H1 (cell line): ENCODE results near the gene UROS.

Experiments
- ASH2L ChIP-seq: fragments of 200-600, 300-600 bp; sonication (generic); IDR thresholded peaks from one replicate; pipeline ENCODE4 v1.7.1; 2017; ENCODE audit warnings: low read length
- BRCA1 ChIP-seq: IDR thresholded peaks from 2 replicates; pipeline ENCODE4 v1.6.1; 2012; ENCODE audit warnings: low read depth, low read length, improper control_type of control experiment
- CBX8 ChIP-seq: fragments of 300-800, 300-1000 bp; sonication (generic); IDR thresholded peaks from 2 replicates; pipeline ENCODE4 v1.7.1; 2016; ENCODE audit warnings: low read depth, low read length, borderline replicate concordance
- CEBPB ChIP-seq: IDR thresholded peaks from 2 replicates; pipeline ENCODE4 v1.6.1; 2012; ENCODE audit warnings: low read depth, low read length
- CTCF ChIP-seq, 3 experiments: IDR thresholded peaks; 1 replicate in 2 of 3; 2 replicates in 1 of 3; pipeline versions ENCODE4 v1.5.1 to v1.6.1; 2011; ENCODE audit warnings: low read length in 3 of 3, mild to moderate bottlenecking in 3 of 3, inconsistent platforms in 2 of 3, low read depth in 1 of 3, moderate library complexity in 1 of 3; ENCODE audit not compliant: insufficient read depth in 1 of 3; ENCODE audit errors: control extremely low read depth in 1 of 3
- EZH2 ChIP-seq: fragments of 200-600 bp; sonication (generic); IDR thresholded peaks from 2 replicates; pipeline ENCODE4 v1.7.1; 2012; ENCODE audit warnings: low read depth, mild to moderate bottlenecking, moderate library complexity, low read length, inconsistent platforms; ENCODE audit not compliant: severe bottlenecking
- JUN ChIP-seq: IDR thresholded peaks from 2 replicates; pipeline ENCODE4 v1.6.1; 2011; ENCODE audit warnings: low read depth, mild to moderate bottlenecking, improper control_type of control experiment, low read length
- NANOG ChIP-seq: IDR thresholded peaks from 2 replicates; pipeline ENCODE4 v1.6.1; 2011; ENCODE audit warnings: low read length, low read depth, mild to moderate bottlenecking, inconsistent platforms; ENCODE audit not compliant: insufficient read depth, poor library complexity, severe bottlenecking
- POLR2A ChIP-seq, 2 experiments: IDR thresholded peaks; 1 replicate in 1 of 2; 2 replicates in 1 of 2; pipeline ENCODE4 v1.6.1; 2011; ENCODE audit warnings: low read depth in 2 of 2, low read length in 2 of 2, mild to moderate bottlenecking in 2 of 2; ENCODE audit errors: control extremely low read depth in 1 of 2
- POLR2AphosphoS5 ChIP-seq: IDR thresholded peaks from 2 replicates; pipeline ENCODE4 v1.6.1; 2011; ENCODE audit warnings: low read depth, low read length
- RAD21 ChIP-seq, 2 experiments: IDR thresholded peaks in 1 of 2; conservative IDR thresholded peaks in 1 of 2; 2 replicates each; pipeline ENCODE4 v1.6.1; 2011; ENCODE audit warnings: low read depth in 2 of 2, low read length in 2 of 2, improper control_type of control experiment in 1 of 2, inconsistent platforms in 1 of 2, mild to moderate bottlenecking in 1 of 2, moderate library complexity in 1 of 2
- RFX5 ChIP-seq: IDR thresholded peaks from 2 replicates; pipeline ENCODE4 v1.6.1; 2011; ENCODE audit warnings: low read depth, low read length, improper control_type of control experiment, borderline replicate concordance
- TAF1 ChIP-seq: IDR thresholded peaks from 2 replicates; pipeline ENCODE4 v1.6.1; 2011; ENCODE audit warnings: mild to moderate bottlenecking, low read depth, low read length

GRCh38 chr10:125823663-125824251 is 699 bp upstream of the UROS start:
- TF ChIP-seq POLR2A (IDR thresholded peaks at IDR 0.05; ENCODE audit: control extremely low read depth in 1 of 2, low read depth in 2 of 2, low read length in 2 of 2) = no peak
- TF ChIP-seq CTCF (IDR thresholded peaks at IDR 0.05; ENCODE audit: control extremely low read depth in 1 of 3, insufficient read depth in 1 of 3, low read depth in 1 of 3, low read length in 3 of 3) = no peak
- no peak for TF ChIP-seq BRCA1
- no peak for TF ChIP-seq TAF1
- no peak for TF ChIP-seq CEBPB
- TF ChIP-seq POLR2AphosphoS5 = no peak
- TF ChIP-seq RFX5 = no peak
- TF ChIP-seq ASH2L = peak; percentile 60
- no peak for TF ChIP-seq CBX8
- TF ChIP-seq NANOG = no peak
- TF ChIP-seq EZH2 = no peak
- no peak for TF ChIP-seq JUN
- no peak for TF ChIP-seq RAD21 (IDR thresholded peaks at IDR 0.05 in 1 of 2, conservative IDR thresholded peaks at IDR 0.05 in 1 of 2; ENCODE audit: low read depth in 2 of 2, low read length in 2 of 2)
